ENCODE data around the gene CACFD1. TPM values are rescaled to one million over a fixed set of nuclear protein-coding genes. Genes with fewer than 3 reads are reported as not detected.
A peak's percentile ranks its signal among the peaks of the same experiment; 100 is the strongest.

CACFD1 gene
- total RNA-seq, 1 experiment from 2014 or later, result 27.0 TPM

DNA sequence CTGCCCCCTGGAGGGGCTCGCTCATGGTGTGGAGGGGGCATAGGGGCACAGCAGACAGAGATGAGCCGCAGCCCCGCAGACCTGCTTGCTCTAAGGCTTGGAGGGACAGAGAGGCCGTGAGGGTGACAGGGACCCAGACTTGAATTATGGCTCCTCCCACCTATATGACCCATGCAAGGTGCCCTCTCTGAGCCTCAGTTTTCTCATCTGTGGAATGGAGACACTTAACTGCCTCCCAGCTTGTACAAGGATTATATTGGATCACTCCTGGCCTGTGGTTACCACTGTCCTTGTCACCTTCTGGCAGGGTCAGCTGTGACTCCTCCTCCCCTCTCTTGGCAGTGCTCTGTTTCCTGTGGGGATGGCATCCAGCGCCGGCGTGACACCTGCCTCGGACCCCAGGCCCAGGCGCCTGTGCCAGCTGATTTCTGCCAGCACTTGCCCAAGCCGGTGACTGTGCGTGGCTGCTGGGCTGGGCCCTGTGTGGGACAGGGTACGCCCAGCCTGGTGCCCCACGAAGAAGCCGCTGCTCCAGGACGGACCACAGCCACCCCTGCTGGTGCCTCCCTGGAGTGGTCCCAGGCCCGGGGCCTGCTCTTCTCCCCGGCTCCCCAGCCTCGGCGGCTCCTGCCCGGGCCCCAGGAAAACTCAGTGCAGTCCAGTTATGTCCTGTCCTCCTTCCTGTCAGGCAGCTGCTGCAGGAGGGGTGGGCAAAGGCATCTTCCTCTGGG is 4.7 kb upstream of the CACFD1 start:
- POLR2A ChIA-PET, result no interaction called here
- Histone ChIP-seq H3K9me3 (no peaks in the 10 kb centered on the region), H3K36me3 (ENCODE audit: control insufficient read depth, insufficient read depth, low read length) (no peaks in the 10 kb centered on the region), H3K4me3 (ENCODE audit: low read depth, low read length) (no peak overlapping the region), H3K27me3 (replicated peaks; ENCODE audit: control insufficient read depth, insufficient read depth, low read length) (no peaks in the 10 kb centered on the region), H3K4me1 (no peaks in the 10 kb centered on the region)
- Mint-ChIP-seq H3K4me1 (ENCODE audit: low read depth, unreplicated experiment) (no peaks in the 10 kb centered on the region), H3K27me3 (ENCODE audit: insufficient read depth, unreplicated experiment) (no peaks in the 10 kb centered on the region), H3K27ac (ENCODE audit: unreplicated experiment) (no peak overlapping the region), H3K36me3 (ENCODE audit: insufficient read depth, unreplicated experiment) (peaks cover 6% of the 10 kb centered on the region), H3K9me3 (ENCODE audit: unreplicated experiment) (no peaks in the 10 kb centered on the region), H3K4me3 (ENCODE audit: unreplicated experiment) (no peak overlapping the region)
- BruUV-seq (replicated peaks), result no TSS peak
- no peak for DNase-seq
- CTCF ChIA-PET, result no interaction called here
- intact Hi-C loops (cut with micrococcal nuclease; ENCODE audit: unreplicated experiment), result loop anchor here (5.0 kb wide), 1 partner anchor 38 kb away; the partner anchor contains the start of gene REXO4
- TF ChIP-seq, protein P1, sequence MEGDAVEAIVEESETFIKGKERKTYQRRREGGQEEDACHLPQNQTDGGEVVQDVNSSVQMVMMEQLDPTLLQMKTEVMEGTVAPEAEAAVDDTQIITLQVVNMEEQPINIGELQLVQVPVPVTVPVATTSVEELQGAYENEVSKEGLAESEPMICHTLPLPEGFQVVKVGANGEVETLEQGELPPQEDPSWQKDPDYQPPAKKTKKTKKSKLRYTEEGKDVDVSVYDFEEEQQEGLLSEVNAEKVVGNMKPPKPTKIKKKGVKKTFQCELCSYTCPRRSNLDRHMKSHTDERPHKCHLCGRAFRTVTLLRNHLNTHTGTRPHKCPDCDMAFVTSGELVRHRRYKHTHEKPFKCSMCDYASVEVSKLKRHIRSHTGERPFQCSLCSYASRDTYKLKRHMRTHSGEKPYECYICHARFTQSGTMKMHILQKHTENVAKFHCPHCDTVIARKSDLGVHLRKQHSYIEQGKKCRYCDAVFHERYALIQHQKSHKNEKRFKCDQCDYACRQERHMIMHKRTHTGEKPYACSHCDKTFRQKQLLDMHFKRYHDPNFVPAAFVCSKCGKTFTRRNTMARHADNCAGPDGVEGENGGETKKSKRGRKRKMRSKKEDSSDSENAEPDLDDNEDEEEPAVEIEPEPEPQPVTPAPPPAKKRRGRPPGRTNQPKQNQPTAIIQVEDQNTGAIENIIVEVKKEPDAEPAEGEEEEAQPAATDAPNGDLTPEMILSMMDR (IDR thresholded peaks at IDR 0.05; ENCODE audit: insufficient read depth in 1 of 2, low read depth in 1 of 2, low read length in 1 of 2, severe bottlenecking in 1 of 2, unreplicated experiment in 1 of 2), result no peak

GRCh38 chr9:133455936-133456335 is 3.8 kb upstream of the CACFD1 start:
- Histone ChIP-seq H3K4me1 (peaks cover 3% of the 10 kb centered on the region), H3K36me3 (ENCODE audit: control insufficient read depth, insufficient read depth, low read length) (no peaks in the 10 kb centered on the region), H3K4me3 (ENCODE audit: low read depth, low read length) (no peak overlapping the region), H3K9me3 (no peaks in the 10 kb centered on the region), H3K27me3 (replicated peaks; ENCODE audit: control insufficient read depth, insufficient read depth, low read length) (no peaks in the 10 kb centered on the region)
- no TSS peak for BruUV-seq (replicated peaks)
- Mint-ChIP-seq H3K4me3 (ENCODE audit: unreplicated experiment) (no peak overlapping the region), H3K36me3 (ENCODE audit: insufficient read depth, unreplicated experiment) (peaks cover 12% of the 10 kb centered on the region), H3K27ac (ENCODE audit: unreplicated experiment) (no peak overlapping the region), H3K27me3 (ENCODE audit: insufficient read depth, unreplicated experiment) (no peaks in the 10 kb centered on the region), H3K4me1 (ENCODE audit: low read depth, unreplicated experiment) (no peaks in the 10 kb centered on the region), H3K9me3 (ENCODE audit: unreplicated experiment) (no peaks in the 10 kb centered on the region)
- POLR2A ChIA-PET, result no interaction called here
- CTCF ChIA-PET, result interaction anchor here (1.6 kb wide), 1 partner anchor 31 kb away, joined by 6 read pairs; no protein-coding TSS in a partner anchor
- no peak for DNase-seq
- TF ChIP-seq, protein P1 (IDR thresholded peaks at IDR 0.05; ENCODE audit: insufficient read depth in 1 of 2, low read depth in 1 of 2, low read length in 1 of 2, severe bottlenecking in 1 of 2, unreplicated experiment in 1 of 2), result no peak
- intact Hi-C loops (cut with micrococcal nuclease; ENCODE audit: unreplicated experiment), result loop anchor here (1.0 to 5.0 kb wide), 2 partner anchors 30 to 39 kb away; partner anchors contain the start of gene REXO4

GRCh38 chr9:133456409-133456808 is 3.4 kb upstream of the CACFD1 start:
- intact Hi-C loops (cut with micrococcal nuclease; ENCODE audit: unreplicated experiment), result loop anchor here (1.0 to 5.0 kb wide), 2 partner anchors 30 to 39 kb away; partner anchors contain the start of gene REXO4
- no peaks in the 10 kb centered on the region for H3K4me1 Mint-ChIP-seq (ENCODE audit: low read depth, unreplicated experiment)
- no peak overlapping the region for H3K27ac Mint-ChIP-seq (ENCODE audit: unreplicated experiment)
- peaks cover 8% of the 10 kb centered on the region for H3K4me1 ChIP-seq
- no peaks in the 10 kb centered on the region for H3K9me3 ChIP-seq
- H3K27me3 Mint-ChIP-seq (ENCODE audit: insufficient read depth, unreplicated experiment), result no peaks in the 10 kb centered on the region
- H3K36me3 ChIP-seq (ENCODE audit: control insufficient read depth, insufficient read depth, low read length), result no peaks in the 10 kb centered on the region
- TF ChIP-seq, protein P1 (IDR thresholded peaks at IDR 0.05; ENCODE audit: insufficient read depth in 1 of 2, low read depth in 1 of 2, low read length in 1 of 2, severe bottlenecking in 1 of 2, unreplicated experiment in 1 of 2), result peak in 1 of 2 experiments; percentile 55
- DNase-seq, result peak in 1 of 2 experiments; percentile 47
- no peak overlapping the region for H3K4me3 Mint-ChIP-seq (ENCODE audit: unreplicated experiment)
- ChIA-PET CTCF (interaction anchor here (1.6 kb wide), 1 partner anchor 30 kb away, joined by 6 read pairs; no protein-coding TSS in a partner anchor), POLR2A (no interaction called here)
- H3K4me3 ChIP-seq (ENCODE audit: low read depth, low read length), result no peak overlapping the region
- no peaks in the 10 kb centered on the region for H3K9me3 Mint-ChIP-seq (ENCODE audit: unreplicated experiment)
- no peaks in the 10 kb centered on the region for H3K27me3 ChIP-seq (replicated peaks; ENCODE audit: control insufficient read depth, insufficient read depth, low read length)
- BruUV-seq (replicated peaks), result no TSS peak
- peaks cover 12% of the 10 kb centered on the region for H3K36me3 Mint-ChIP-seq (ENCODE audit: insufficient read depth, unreplicated experiment)
